Limb (tissue), 2 donors: Measurements from ENCODE around the gene LAMC1.

ENCODE experiments used
- DNase-seq, 2 donors: peaks; one replicate each; pipeline ENCODE4 v3.0.0-alpha.2; 2016; ENCODE audit errors: extremely low spot score in 2 of 2

Gene LAMC1

DNA sequence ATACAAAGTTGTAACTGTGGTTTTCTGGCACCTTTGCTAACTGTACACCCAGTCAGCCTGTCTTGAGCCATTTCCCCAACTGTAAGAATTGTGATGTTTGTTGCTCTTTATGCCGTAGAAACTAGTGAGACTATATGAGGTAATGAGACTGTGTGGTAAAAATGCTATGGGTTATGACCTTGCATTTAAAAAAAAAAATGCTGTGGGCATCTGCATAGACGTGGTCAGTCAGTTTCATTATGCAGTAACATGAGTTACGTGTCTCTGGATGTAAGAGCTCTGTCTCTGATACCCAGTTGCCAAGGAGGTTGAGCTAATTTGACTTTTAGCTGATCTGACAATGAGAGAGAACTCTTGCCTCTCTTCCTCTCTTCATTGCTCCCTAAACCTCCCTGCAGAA, 82.2 kb downstream of the LAMC1 start:
- DNase-seq, result no peak

DNA sequence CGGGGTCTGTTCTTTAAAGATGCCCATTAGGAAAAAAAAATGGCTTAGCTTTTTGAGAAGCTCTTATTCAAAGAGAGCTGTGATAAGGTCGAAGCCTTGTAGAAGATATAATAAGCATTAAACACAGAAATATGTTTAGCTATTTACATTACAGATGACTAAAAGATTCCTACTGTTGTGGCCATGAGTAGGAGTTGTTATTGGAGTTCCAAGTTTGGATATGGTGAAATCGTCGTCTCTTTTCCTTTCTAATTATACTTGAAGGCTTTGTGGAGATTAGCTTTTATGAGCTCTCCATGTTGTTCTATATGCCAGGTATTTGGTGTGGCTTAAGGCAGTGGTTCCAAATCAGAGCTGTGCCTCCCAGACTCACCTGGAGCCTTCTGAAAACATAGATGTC, 82.9 kb downstream of the LAMC1 start:
- DNase-seq, result no peak

DNA sequence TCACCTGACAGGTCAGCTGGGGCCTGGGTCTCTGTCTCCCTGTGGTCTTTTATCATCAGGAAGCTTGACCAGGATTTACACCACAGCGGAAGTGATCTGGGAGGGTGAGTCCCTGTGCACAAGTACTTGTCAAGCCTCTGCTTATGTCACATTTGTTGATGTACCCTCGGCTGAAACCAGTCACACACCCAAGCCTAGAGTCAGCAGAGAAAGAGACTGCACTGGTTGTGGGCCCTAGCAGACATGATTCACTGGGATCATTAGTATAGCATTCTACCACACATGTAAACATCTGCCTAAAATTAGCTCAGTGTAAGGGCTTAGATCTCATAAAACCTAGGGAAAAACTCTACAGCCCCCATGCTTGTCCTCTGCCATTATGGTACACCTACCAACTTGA, 83.5 kb downstream of the LAMC1 start:
- no peak for DNase-seq

DNA sequence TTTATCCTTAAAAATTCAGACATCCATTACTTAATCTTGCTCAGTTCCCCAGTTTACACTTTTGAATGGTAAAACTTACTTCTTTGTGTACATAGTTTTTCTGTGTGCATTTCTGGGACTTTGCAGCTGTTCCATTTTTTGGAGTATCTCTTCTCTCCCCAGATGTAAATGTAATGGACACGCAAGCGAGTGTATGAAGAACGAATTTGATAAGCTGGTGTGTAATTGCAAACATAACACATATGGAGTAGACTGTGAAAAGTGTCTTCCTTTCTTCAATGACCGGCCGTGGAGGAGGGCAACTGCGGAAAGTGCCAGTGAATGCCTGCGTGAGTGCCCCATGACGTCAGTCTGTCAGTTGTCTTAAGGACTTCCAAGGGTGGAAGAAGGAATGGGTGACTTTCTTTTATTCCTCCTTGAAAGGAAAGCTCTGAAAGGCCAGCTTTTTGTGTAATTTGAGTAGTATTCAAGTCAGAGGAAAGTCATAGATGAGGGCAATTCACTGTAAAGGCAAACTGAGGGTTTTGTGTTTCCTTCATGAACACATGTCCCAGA, 87.2 kb downstream of the LAMC1 start:
- peak in 1 of 2 donors; percentile 49 for DNase-seq

DNA sequence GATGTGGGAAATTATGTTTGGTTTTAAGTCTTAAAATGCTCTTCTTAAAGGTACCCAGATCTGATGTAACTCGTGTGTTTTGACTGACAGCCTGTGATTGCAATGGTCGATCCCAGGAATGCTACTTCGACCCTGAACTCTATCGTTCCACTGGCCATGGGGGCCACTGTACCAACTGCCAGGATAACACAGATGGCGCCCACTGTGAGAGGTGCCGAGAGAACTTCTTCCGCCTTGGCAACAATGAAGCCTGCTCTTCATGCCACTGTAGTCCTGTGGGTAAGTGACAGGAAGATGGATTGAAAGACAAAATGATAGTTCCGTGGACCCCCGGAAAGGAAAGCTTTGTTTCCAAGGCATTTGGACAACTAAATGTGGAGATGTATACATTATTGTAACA, 91.2 kb downstream of the LAMC1 start:
- no peak for DNase-seq

DNA sequence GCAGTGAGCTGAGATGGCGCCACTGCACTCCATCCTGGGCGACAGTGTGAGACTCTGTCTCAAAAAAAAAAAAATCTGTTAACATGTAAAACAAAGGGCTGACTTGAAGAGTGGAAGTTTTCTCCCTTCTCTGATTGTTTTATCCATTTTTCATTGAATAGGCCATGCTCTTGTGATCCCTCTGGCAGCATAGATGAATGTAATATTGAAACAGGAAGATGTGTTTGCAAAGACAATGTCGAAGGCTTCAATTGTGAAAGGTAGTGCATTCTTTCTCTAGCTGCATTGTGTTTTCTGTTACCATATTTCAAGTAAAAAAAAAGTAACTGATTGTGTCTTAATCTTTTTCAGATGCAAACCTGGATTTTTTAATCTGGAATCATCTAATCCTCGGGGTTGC, 93.2 kb downstream of the LAMC1 start:
- no peak for DNase-seq

DNA sequence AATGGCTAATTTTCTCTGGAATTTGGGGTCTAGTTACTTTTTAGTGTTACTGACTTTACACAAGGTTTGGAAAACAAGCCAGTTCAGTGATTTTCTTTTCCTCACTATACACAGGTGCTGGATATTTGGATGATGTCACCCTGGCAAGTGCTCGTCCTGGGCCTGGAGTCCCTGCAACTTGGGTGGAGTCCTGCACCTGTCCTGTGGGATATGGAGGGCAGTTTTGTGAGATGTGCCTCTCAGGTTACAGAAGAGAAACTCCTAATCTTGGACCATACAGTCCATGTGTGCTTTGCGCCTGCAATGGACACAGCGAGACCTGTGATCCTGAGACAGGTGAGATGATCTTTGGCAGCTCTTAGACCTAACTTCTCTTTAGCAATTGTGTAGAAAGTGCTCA, 98.4 kb downstream of the LAMC1 start:
- DNase-seq, result no peak

DNA sequence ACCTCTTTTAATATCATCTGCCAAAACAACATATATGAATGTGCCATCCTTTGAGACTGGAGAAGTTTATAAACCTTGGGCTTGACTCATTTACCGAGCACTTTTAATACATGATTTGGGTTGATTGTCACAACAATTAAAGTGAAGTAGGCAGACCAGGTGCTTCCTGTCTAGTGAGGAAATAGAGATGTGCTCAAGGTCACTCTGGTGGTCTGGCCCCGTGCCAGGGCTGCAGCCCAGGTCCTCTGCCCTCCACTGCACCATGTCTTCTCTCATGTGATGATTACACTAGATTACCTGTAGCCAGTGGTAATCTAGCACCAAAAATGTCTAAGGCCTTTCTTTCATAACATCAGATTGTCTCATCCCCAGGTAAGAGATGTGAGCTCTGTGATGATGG, 101.0 kb downstream of the LAMC1 start:
- DNase-seq, result no peak

DNA sequence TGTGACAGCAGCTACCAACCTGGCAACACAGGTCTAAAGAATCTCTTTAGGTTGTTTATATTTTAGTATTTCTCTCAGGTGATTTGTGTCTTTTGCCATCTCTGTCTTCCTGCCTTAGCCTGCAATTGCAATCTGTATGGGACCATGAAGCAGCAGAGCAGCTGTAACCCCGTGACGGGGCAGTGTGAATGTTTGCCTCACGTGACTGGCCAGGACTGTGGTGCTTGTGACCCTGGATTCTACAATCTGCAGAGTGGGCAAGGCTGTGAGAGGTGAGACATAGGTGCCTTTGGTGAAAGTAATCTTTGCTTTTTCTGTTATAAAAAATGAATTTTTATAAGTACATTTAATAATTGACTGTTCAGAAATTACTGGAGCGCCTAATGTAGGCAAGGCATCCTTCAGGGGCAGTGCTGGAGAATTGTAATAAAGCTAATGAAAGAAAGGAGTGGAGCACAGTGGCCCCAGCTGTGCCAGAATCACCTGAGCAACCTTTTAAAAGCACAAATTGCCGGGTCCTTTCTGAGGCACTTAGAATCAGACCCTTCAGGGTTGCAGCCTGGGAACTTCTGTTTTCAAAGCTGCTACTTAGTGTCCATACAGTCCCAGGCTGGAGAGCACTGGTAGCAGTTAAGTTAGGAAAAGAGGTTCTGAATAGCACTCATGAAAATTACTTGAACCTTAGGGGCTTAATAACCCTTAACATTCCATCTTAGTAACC, 102.2 kb downstream of the LAMC1 start:
- no peak for DNase-seq

DNA sequence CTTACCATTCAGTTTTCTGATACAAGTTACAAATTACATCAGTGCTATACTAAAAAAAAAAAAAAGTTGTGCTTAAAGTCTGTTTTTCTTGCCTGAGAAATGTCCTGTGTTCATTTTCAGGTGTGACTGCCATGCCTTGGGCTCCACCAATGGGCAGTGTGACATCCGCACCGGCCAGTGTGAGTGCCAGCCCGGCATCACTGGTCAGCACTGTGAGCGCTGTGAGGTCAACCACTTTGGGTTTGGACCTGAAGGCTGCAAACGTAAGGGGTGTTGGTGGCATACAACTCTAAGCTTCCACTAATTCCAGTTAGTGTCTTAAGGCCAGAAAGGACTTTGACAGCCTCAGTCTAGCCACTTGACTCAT, 102.8 kb downstream of the LAMC1 start:
- DNase-seq, result no peak

DNA sequence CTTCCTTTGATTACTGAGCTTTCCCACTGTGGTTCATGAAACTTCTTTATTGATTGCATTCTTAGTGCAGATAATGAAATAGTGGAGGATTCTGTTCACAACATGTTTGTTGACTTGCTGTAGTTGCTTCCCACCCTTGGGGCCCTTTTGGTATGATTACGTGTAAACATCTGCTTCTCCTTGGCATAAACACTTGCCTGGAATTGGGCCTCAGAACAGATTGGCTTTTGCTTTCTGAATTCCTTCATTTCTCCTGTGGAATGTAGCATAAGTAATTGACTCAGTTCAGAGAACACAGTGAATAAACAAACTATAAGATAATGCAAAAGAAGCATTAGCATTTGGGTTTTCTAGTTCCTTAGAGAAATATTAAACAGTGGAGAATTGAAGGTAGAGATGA, 103.3 kb downstream of the LAMC1 start:
- DNase-seq, result peak in 1 of 2 donors; percentile 58

DNA sequence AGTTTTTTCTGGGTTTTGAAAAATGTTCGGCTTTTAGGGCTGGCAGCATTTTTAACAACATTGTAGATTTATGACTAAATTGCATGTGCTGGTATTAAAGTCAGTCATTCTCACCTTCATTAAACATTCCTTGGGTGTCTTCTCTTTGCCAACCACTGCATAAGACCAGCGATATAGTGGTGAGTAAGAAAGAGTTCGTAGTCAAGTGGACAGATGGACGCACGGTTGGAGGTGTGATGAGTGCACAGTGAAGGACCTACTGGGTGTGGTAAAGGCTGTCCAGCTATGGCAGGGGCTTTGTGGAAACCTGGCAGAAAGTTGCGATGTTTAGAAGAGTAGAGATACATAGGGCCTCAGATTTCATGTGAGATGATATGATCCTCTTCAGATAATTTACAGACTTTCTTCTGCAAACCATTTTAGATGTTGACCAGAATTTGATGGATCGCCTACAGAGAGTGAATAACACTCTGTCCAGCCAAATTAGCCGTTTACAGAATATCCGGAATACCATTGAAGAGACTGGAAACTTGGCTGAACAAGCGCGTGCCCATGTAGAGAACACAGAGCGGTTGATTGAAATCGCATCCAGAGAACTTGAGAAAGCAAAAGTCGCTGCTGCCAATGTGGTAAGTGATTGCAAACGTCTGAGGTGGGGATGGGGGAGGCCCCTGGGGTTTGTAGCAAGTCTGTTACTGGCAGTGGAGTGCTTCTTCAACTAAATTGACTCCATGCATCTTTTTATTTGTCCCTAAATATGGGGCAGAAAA, 106.9 kb downstream of the LAMC1 start:
- no peak for DNase-seq

DNA sequence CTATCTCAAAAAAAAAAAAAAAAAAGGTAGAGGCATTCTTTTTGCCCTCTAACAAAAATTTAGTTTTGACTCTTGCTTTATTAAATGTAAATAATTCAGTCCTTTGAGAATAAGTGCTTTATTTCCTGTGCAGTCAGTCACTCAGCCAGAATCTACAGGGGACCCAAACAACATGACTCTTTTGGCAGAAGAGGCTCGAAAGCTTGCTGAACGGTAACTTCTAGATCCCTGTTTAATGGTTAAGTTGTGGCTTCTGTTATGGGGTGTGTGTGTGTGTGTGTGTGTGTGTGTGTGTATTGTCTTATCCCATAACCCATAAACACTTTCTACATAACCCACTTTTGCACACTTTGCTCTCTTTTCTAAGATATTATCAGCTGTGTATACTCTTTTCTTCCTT, 107.9 kb downstream of the LAMC1 start:
- DNase-seq, result no peak

DNA sequence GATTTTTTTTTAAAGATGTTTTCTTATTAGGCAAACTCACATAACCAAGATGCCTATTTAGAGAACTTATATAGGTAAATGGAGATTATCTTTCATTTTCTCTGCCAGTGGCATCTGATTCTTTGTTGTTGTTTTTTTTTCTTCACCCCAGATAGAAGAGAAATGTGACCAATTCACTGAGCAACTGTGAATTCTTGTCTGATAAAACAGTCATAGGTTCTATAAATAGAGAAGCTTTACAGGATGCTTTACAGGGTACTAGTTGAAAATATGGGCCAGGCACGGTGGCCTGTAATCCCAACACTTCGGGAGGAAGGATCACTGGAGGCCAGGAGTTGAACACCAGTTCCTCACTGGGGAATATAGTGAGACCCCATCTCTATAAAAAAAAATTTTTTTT, 112.1 kb downstream of the LAMC1 start:
- DNase-seq, result no peak

DNA sequence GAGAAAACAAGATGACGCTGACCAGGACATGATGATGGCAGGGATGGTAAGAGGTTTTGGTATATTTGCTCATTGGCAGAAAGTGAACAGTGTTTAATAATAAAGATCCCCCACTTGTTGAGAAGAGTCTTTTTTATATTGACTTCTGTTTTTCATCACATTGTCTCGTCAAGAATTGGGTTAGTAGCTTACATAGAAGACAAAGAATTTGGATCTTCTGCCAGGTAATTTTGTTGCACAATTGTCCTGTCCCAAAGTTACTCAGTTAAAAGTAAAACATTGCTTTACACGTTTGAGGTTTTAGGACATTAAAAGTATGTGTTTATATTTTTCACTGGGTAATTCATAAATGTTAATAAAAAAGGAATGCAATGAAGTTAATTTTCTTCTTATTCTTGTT, 114.6 kb downstream of the LAMC1 start:
- no peak for DNase-seq

DNA sequence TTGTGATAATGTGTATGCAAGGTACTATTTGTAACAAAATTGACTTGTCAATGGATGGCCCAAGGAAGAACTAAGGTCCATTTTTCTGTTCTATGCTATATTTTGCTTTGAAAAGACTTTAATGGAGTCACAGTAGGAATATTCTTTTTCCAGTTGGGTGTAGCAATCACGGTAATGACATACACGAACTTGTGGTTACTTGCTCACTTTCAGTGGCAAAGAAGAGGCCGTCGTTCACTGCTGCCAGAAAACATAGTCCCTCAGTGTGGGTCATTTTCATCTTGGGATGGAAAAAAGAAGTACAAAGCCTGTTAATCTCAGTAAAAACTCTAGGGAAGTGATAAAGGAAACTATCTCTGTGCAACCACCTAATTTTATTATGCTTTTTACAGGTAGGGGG, 115.1 kb downstream of the LAMC1 start:
- no peak for DNase-seq

DNA sequence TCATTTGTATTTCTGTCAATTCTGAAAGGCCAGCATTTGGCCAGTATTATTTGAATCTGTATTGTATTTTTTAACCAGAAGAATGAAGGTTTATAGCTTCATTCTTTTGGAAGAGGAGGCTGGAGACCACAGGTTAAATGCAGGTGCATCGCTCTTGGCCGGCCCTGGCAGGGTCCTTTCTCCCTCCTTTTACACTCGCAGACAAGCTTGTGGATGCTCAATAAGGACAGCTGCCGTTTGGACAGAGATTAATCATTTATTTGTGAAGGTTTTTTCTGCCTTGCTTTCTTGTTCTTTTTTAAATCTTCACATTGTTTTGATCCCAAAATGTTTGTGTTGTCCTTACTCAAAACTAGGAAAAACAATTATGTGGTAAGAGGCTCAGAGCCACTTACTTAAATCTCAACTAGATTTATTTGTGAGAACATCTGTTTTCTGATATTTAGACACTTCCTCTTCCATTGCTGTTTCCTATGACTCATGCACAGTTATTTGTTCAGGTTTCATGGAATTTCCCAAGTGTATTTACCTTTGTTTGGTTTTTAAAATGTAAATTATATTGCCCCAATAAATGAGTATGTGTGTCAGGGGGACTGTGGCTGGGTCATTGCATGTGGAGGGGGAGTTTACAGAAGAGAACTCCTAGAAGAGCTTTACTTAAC, 116.2 kb downstream of the LAMC1 start:
- DNase-seq, result peak in 1 of 2 donors; percentile 16

DNA sequence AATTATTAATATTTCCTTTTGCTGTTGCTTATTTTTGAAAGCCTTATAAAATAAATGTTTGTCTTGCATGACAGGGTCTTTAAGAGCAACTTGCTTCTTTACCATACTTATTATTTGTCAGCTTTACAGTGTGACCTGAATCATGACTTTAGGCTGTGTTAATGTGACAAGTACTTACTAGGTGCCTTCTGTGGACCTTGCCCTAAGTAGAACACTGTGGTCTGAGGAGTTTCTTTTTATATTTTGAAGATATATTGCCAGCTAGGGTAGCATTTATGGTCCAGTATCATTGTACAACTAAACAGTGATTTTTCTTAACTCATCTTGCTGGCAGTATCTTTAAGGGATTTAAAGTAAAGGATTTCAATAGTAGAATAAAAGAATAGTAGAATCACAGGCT, 117.4 kb downstream of the LAMC1 start:
- no peak for DNase-seq

DNA sequence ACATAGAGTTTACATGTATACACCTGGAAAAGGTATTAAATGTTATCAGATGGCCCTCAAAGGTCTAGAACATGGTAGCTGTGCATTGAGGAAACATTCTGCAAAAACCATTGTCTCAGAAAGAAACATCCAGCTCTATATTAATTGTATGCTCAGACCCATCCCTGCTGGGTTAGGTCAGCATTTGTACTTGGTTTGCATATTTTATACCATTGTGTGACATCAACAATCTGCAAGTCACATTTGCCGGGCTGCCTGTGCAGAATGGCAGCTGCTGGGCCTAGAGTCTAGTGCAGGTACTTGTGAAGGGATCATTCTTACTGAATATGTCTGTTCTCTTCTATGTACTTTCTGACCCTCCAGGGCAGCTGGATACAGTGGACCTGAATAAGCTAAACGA, 119.0 kb downstream of the LAMC1 start:
- DNase-seq, result no peak

DNA sequence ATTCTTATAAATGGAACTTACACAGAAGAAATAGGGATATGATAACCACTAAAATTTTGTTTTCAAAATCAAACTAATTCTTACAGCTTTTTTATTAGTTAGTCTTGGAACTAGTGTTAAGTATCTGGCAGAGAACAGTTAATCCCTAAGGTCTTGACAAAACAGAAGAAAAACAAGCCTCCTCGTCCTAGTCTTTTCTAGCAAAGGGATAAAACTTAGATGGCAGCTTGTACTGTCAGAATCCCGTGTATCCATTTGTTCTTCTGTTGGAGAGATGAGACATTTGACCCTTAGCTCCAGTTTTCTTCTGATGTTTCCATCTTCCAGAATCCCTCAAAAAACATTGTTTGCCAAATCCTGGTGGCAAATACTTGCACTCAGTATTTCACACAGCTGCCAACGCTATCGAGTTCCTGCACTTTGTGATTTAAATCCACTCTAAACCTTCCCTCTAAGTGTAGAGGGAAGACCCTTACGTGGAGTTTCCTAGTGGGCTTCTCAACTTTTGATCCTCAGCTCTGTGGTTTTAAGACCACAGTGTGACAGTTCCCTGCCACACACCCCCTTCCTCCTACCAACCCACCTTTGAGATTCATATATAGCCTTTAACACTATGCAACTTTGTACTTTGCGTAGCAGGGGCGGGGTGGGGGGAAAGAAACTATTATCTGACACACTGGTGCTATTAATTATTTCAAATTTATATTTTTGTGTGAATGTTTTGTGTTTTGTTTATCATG, 120.5 kb downstream of the LAMC1 start:
- no peak for DNase-seq

DNA sequence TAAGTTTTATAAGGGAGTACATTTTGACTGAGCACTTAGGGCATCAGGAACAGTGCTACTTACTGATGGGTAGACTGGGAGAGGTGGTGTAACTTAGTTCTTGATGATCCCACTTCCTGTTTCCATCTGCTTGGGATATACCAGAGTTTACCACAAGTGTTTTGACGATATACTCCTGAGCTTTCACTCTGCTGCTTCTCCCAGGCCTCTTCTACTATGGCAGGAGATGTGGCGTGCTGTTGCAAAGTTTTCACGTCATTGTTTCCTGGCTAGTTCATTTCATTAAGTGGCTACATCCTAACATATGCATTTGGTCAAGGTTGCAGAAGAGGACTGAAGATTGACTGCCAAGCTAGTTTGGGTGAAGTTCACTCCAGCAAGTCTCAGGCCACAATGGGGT, 121.5 kb downstream of the LAMC1 start:
- no peak for DNase-seq

DNA sequence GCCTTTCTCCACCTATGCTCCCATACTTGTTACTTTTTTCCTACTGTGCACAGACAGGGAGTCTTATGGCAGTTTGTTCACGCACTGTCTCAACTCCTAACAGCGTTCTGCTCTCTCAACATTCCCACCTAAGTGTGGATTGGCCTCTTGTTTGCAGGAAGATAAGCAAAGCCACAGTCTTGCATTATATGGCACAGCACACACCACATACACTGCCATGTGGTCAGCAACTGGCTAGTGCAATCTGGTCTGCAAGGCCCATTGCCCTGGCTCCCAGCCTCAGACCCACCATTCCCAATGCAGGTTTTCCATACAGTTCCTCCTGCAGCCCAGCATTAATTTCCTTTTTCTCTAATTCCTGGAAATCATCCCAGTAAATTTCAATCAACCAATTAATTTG, 124.5 kb downstream of the LAMC1 start:
- DNase-seq, result no peak
